Measurements from ENCODE around the gene ZNF782. TPM values are rescaled to one million over a fixed set of nuclear protein-coding genes. Genes with fewer than 3 reads are reported as not detected.

Gene ZNF782
- 5.2 and 7.4 TPM in 2 replicates for total RNA-seq (2021; fragmentation: NEBNext Ultra II Directional; extraction: Animal tissue kit (Norgen Biotek cat#: 25700))
- 1.1 and 1.4 TPM in 2 replicates for polyA plus RNA-seq (2011; rRNA removed)
- polyA plus RNA-seq (2011; cell fraction: cytosol; rRNA removed), result 2.2 TPM
- polyA plus RNA-seq (2011; cell fraction: nucleus; rRNA removed), result 4.3 TPM
- polyA plus RNA-seq (2012, experiment 1 of 2), result 2.0 to 3.7 TPM (median 2.8 TPM) in 4 replicates
- polyA plus RNA-seq (2012, experiment 2 of 2), result 0.10 TPM
- polyA plus RNA-seq (2013, experiment 1 of 2), result 3.7 TPM
- polyA plus RNA-seq (2013, experiment 2 of 2), result 3.5 TPM
- 5.5 and 7.7 TPM in 2 replicates for polyA minus RNA-seq (2011; rRNA and poly(A)+ RNA removed)
- 4.5 TPM for polyA minus RNA-seq (2011; cell fraction: cytosol; rRNA and poly(A)+ RNA removed)
- polyA minus RNA-seq (2011; cell fraction: nucleus; rRNA and poly(A)+ RNA removed), result 18.3 TPM
- long read RNA-seq, experiment 1, partial matches to known transcripts, result 0 of 5 reads
- long read RNA-seq, experiment 1, other reads (novel, unspliced or antisense), result 4 of 5 reads
- long read RNA-seq, experiment 2, partial matches to known transcripts, result 0 of 4 reads
- long read RNA-seq, experiment 2, other reads (novel, unspliced or antisense), result 4 of 4 reads

- Histone ChIP-seq H4K20me1 (replicated peaks in 1 of 2; ENCODE audit: control insufficient read depth in 1 of 2, insufficient read depth in 2 of 2, low read length in 2 of 2) (peaks cover 0 to 3% of the 10 kb centered on the region in 2 experiments), H3K4me2 (ENCODE audit: insufficient read depth in 1 of 2, low read depth in 2 of 2, low read length in 2 of 2) (peak within 1 kb of the TSS; percentile 85 to 92), H3K36me3 (ENCODE audit: control insufficient read depth in 2 of 4, insufficient read depth in 4 of 4, low read length in 3 of 4) (peaks cover 0 to 3% (median 0%) of the 10 kb centered on the region in 4 experiments; a peak in 1 of 8 replicates), H4K91ac (replicated peaks; ENCODE audit: insufficient read length, low read length) (no peak within 1 kb of the TSS), H2BK12ac (ENCODE audit: low read depth, low read length) (no peak within 1 kb of the TSS), H3K27ac (ENCODE audit: low read depth, low read length) (no peak within 1 kb of the TSS), H3K23ac (ENCODE audit: insufficient read length) (no peak within 1 kb of the TSS), H3K18ac (ENCODE audit: extremely low read depth, low read length) (no peak within 1 kb of the TSS), H2BK120ac (replicated peaks; ENCODE audit: low read depth, low read length) (no peak within 1 kb of the TSS), H3K9me3 (ENCODE audit: insufficient read depth in 2 of 2, low read depth in 1 of 2, low read length in 1 of 2) (no peaks in the 10 kb centered on the region), H3K79me1 (ENCODE audit: low read depth, low read length) (peaks cover 11% of the 10 kb centered on the region; the same call in 1 of the 2 replicates), H3K23me2 (ENCODE audit: low read depth, low read length) (peaks cover 5% of the 10 kb centered on the region), H4K8ac (ENCODE audit: extremely low read depth, insufficient read depth, low read length) (0 out of 2 replicates have a peak within 1 kb of the TSS, but pooled peaks have one; percentile 19), H3K79me2 (ENCODE audit: control insufficient read depth in 1 of 2, insufficient read depth in 2 of 2, low read length in 2 of 2) (peaks cover 4 to 39% of the 10 kb centered on the region in 2 experiments; a peak in 3 of 4 replicates), H2AFZ (ENCODE audit: low read length) (no peak within 1 kb of the TSS), H3K4me1 (replicated peaks in 1 of 4; ENCODE audit: control insufficient read depth in 3 of 4, insufficient read depth in 4 of 4, low read length in 3 of 4) (peaks cover 0 to 10% (median 5%) of the 10 kb centered on the region in 4 experiments; a peak in 5 of 7 replicates), H2BK20ac (ENCODE audit: low read length) (no peak within 1 kb of the TSS), H3K4me3 (ENCODE audit: extremely low read depth in 1 of 4, insufficient read depth in 2 of 4, low read depth in 3 of 4, low read length in 4 of 4) (peak within 1 kb of the TSS; percentile 71 to 85 (median 74)), H3K56ac (replicated peaks; ENCODE audit: insufficient read length, low read depth, low read length) (no peak within 1 kb of the TSS), H2AK5ac (ENCODE audit: low read depth, low read length) (no peak within 1 kb of the TSS), H4K5ac (ENCODE audit: insufficient read length, low read depth, low read length) (no peak within 1 kb of the TSS), H2BK5ac (ENCODE audit: low read depth, low read length) (no peak within 1 kb of the TSS), H3K4ac (replicated peaks; ENCODE audit: insufficient read length, low read depth, low read length) (no peak within 1 kb of the TSS), H2BK15ac (ENCODE audit: low read length) (no peak within 1 kb of the TSS), H3K27me3 (replicated peaks in 1 of 4; ENCODE audit: control insufficient read depth in 3 of 4, extremely low read depth in 1 of 4, insufficient read depth in 3 of 4, low read length in 3 of 4) (no peaks in the 10 kb centered on the region), H3K14ac (ENCODE audit: insufficient read length) (no peak within 1 kb of the TSS), H3K9ac (replicated peaks in 1 of 4; ENCODE audit: extremely low read depth in 1 of 4, low read depth in 3 of 4, low read length in 3 of 4) (peak within 1 kb of the TSS; percentile 34 to 60 (median 52))
- CTCF ChIA-PET (ENCODE audit: partially characterized antibody), result interaction anchor here (0.6 to 1.1 kb wide), 5 partner anchors 22 to 412 kb away, joined by 3 to 5 read pairs (median 3); no protein-coding TSS in a partner anchor
- 3% methylated on average over 47 of the region's 67 CpGs; no CpG with 5 or more reads in 1 of the 2 experiments for WGBS, 2 experiments (ENCODE audit: extremely low coverage in 1 of 2, insufficient coverage in 1 of 2, insufficient read length in 1 of 2, insufficient replicate concordance in 2 of 2, low coverage in 1 of 2, low lambda C conversion rate in 2 of 2, missing lambda C conversion rate in 1 of 2)
- POLR2A ChIA-PET (ENCODE audit: partially characterized antibody), result interaction anchor here (0.7 to 2.1 kb wide), 11 partner anchors 9 to 454 kb away, joined by 3 to 6 read pairs (median 3); partner anchors contain the start of genes CCDC180, CTSV and ZNF510
- DNase-seq (ENCODE audit: low read depth in 1 of 2, low spot score in 2 of 2) (peak; percentile 95 to 96), FAIRE-seq (peak; percentile 63)
- TF ChIP-seq KDM5A (IDR thresholded peaks at IDR 0.05; ENCODE audit: low read length) (no peak), TAF1 (IDR thresholded peaks at IDR 0.05; ENCODE audit: low read depth, low read length) (peak; percentile 54; the same call in 1 of the 2 replicates), RAD21 (IDR thresholded peaks at IDR 0.05 in 1 of 2, conservative IDR thresholded peaks at IDR 0.05 in 1 of 2; ENCODE audit: low read depth in 2 of 2, low read length in 2 of 2) (peak; percentile 1 to 7; a peak in 1 of 4 replicates), MAX (IDR thresholded peaks at IDR 0.05) (peak; percentile 79), SIX5 (IDR thresholded peaks at IDR 0.05; ENCODE audit: low read depth, low read length) (peak; percentile 62), EGR1 (IDR thresholded peaks at IDR 0.05; ENCODE audit: borderline replicate concordance, low read depth, low read length) (peak; percentile 59; the same call in 1 of the 2 replicates), EP300 (IDR thresholded peaks at IDR 0.05; ENCODE audit: borderline replicate concordance in 1 of 2, low read depth in 2 of 2, low read length in 2 of 2) (0 out of 3 replicates have a peak, but pooled peaks of 1 of the 2 experiments have one; percentile 46)
Measured at GRCh38 chr9:96853781-96854650, at the start of gene ZNF782. ZNF782 (minus strand) TSS chr9:96854514; CDS start chr9:96851961, 2,553 bp downstream.
